ENCODE data around the gene CDC42EP5. TPM values are rescaled to one million over a fixed set of nuclear protein-coding genes. Genes with fewer than 3 reads are reported as not detected.

Gene CDC42EP5
- total RNA-seq, 2 experiments from 2014 or later: not detected

GRCh38 chr19:54475706-54476105 is 2.6 kb upstream of the CDC42EP5 start:
- H3K9me2 ChIP-seq (ENCODE audit: insufficient read depth, low read length): no peaks in the 10 kb centered on the region
- H2AFZ ChIP-seq (ENCODE audit: low read length): no peak overlapping the region
- H3K9me3 ChIP-seq (ENCODE audit: low read length): no peaks in the 10 kb centered on the region
- no peaks in the 10 kb centered on the region for H3K4me1 ChIP-seq (ENCODE audit: insufficient read depth, low read length, poor library complexity, severe bottlenecking)
- POLR2A ChIA-PET: interaction anchor here (0.6 kb wide), 1 partner anchor 1267 kb away, joined by 3 read pairs; no protein-coding TSS in a partner anchor
- intact Hi-C loops (cut with micrococcal nuclease; ENCODE audit: unreplicated experiment): no loop called here
- CTCF ChIA-PET (ENCODE audit: unreplicated experiment): no interaction called here
- no peak for TF ChIP-seq EZH2phosphoT487 (IDR thresholded peaks at IDR 0.05; ENCODE audit: borderline replicate concordance, low read depth, low read length)
- TF ChIP-seq, protein P1, sequence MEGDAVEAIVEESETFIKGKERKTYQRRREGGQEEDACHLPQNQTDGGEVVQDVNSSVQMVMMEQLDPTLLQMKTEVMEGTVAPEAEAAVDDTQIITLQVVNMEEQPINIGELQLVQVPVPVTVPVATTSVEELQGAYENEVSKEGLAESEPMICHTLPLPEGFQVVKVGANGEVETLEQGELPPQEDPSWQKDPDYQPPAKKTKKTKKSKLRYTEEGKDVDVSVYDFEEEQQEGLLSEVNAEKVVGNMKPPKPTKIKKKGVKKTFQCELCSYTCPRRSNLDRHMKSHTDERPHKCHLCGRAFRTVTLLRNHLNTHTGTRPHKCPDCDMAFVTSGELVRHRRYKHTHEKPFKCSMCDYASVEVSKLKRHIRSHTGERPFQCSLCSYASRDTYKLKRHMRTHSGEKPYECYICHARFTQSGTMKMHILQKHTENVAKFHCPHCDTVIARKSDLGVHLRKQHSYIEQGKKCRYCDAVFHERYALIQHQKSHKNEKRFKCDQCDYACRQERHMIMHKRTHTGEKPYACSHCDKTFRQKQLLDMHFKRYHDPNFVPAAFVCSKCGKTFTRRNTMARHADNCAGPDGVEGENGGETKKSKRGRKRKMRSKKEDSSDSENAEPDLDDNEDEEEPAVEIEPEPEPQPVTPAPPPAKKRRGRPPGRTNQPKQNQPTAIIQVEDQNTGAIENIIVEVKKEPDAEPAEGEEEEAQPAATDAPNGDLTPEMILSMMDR (conservative IDR thresholded peaks at IDR 0.05; ENCODE audit: low read length): no peak
- no peak overlapping the region for H3K27ac ChIP-seq (ENCODE audit: low read depth, low read length, poor library complexity, severe bottlenecking)
- H3K36me3 ChIP-seq (ENCODE audit: insufficient read depth, low read length): no peaks in the 10 kb centered on the region
- H3K79me2 ChIP-seq (ENCODE audit: insufficient read depth, low read depth, low read length): no peaks in the 10 kb centered on the region
- no peaks in the 10 kb centered on the region for H4K20me1 ChIP-seq (ENCODE audit: insufficient read depth, low read length)
- H3K4me3 ChIP-seq (ENCODE audit: low read depth, low read length, poor library complexity, severe bottlenecking): no peak overlapping the region
- H3K4me2 ChIP-seq (ENCODE audit: low read length): no peak overlapping the region
- BruUV-seq (replicated peaks): no TSS peak
- DNase-seq (ENCODE audit: low spot score): no peak

DNA sequence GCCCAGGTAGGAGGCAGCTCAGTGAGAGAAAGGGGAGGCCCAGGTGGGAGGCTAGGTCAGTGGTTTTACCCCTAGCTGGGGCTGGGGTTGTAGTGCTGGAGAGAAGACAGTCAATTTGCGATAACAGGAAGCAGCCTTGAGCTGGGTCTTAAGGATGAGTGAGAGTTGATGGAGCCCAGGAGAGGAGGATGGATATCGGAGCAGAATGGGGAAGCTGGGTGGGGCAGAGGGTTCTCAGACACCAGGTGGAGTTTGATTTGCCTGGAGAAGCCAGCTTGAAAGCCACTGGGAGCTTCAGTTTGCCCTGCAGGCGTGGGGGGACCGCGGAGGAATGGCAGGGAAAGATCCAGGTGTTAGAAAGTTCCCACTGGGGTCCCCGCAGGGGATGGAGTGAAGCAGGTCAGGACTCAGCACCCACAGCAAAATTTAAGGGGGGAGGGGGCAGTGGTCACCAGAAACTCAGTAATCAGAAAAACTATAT is 836 bp upstream of the CDC42EP5 start:
- intact Hi-C loops (cut with micrococcal nuclease; ENCODE audit: unreplicated experiment): no loop called here
- Histone ChIP-seq H3K9me3 (ENCODE audit: low read length) (no peaks in the 10 kb centered on the region), H3K9me2 (ENCODE audit: insufficient read depth, low read length) (no peaks in the 10 kb centered on the region), H3K4me2 (ENCODE audit: low read length) (no peak overlapping the region), H3K27ac (ENCODE audit: low read depth, low read length, poor library complexity, severe bottlenecking) (no peak overlapping the region), H2AFZ (ENCODE audit: low read length) (no peak overlapping the region), H4K20me1 (ENCODE audit: insufficient read depth, low read length) (no peaks in the 10 kb centered on the region), H3K36me3 (ENCODE audit: insufficient read depth, low read length) (no peaks in the 10 kb centered on the region), H3K4me1 (ENCODE audit: insufficient read depth, low read length, poor library complexity, severe bottlenecking) (no peaks in the 10 kb centered on the region), H3K4me3 (ENCODE audit: low read depth, low read length, poor library complexity, severe bottlenecking) (no peak overlapping the region), H3K79me2 (ENCODE audit: insufficient read depth, low read depth, low read length) (no peaks in the 10 kb centered on the region)
- POLR2A ChIA-PET: no interaction called here
- BruUV-seq (replicated peaks): no TSS peak
- TF ChIP-seq, protein P1 (conservative IDR thresholded peaks at IDR 0.05; ENCODE audit: low read length): no peak
- no peak for TF ChIP-seq EZH2phosphoT487 (IDR thresholded peaks at IDR 0.05; ENCODE audit: borderline replicate concordance, low read depth, low read length)
- CTCF ChIA-PET (ENCODE audit: unreplicated experiment): no interaction called here
- no peak for DNase-seq (ENCODE audit: low spot score)

DNA sequence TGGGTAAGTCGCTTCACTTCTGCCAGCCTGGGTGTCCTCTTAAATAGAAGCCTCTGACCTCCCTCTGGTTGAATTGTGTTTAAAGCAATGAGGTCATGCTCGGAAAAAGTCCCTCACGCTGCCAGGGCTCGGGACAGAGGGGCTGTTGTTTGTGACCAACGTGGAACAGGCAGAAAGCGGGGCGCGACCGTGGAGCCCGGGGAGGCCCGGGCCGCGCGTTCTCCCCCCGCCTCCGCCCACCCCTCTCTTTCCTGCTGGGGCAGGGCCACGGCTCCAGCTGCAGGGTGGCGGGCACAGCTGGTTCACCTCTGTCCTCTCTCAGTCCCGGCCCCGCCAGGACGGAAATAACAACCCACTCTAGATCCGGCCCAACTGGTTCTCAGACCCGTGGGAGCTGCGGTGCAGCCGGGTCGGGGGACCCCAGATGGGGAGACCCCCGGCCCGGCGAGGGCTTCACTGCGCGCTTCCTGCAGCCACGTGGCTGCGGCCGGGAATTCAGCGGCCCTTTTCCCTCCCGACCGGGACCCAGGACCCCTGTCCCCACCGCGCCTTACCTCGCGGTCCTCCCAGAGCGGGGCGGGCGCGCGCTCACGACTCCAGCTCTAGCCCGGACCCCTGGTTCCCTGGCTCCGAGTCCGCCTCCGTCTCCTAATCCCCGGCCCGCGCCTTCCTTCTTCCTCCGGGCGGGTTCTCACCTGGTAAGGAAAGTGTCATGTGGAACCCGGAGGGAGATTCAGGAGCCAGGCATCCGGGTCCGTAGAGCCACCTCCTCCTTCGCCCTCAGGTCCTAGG is 1.9 kb downstream of the CDC42EP5 start:
- Histone ChIP-seq H3K9me3 (ENCODE audit: low read length) (no peaks in the 10 kb centered on the region), H3K4me2 (ENCODE audit: low read length) (no peak overlapping the region), H3K27ac (ENCODE audit: low read depth, low read length, poor library complexity, severe bottlenecking) (no peak overlapping the region), H4K20me1 (ENCODE audit: insufficient read depth, low read length) (no peaks in the 10 kb centered on the region), H3K9me2 (ENCODE audit: insufficient read depth, low read length) (no peaks in the 10 kb centered on the region), H3K79me2 (ENCODE audit: insufficient read depth, low read depth, low read length) (no peaks in the 10 kb centered on the region), H3K4me3 (ENCODE audit: low read depth, low read length, poor library complexity, severe bottlenecking) (no peak overlapping the region), H2AFZ (ENCODE audit: low read length) (no peak overlapping the region), H3K36me3 (ENCODE audit: insufficient read depth, low read length) (no peaks in the 10 kb centered on the region), H3K4me1 (ENCODE audit: insufficient read depth, low read length, poor library complexity, severe bottlenecking) (no peaks in the 10 kb centered on the region)
- TF ChIP-seq, protein P1 (conservative IDR thresholded peaks at IDR 0.05; ENCODE audit: low read length): no peak
- no peak for TF ChIP-seq EZH2phosphoT487 (IDR thresholded peaks at IDR 0.05; ENCODE audit: borderline replicate concordance, low read depth, low read length)
- DNase-seq (ENCODE audit: low spot score): no peak
- ChIA-PET CTCF (ENCODE audit: unreplicated experiment) (no interaction called here), POLR2A (no interaction called here)
- intact Hi-C loops (cut with micrococcal nuclease; ENCODE audit: unreplicated experiment): no loop called here
- BruUV-seq (replicated peaks): no TSS peak

All from OCI-LY7 (cell line).